Right lobe of liver (tissue), 6 donors: Measurements from ENCODE around the gene ZKSCAN4. TPM values are rescaled to one million over a fixed set of nuclear protein-coding genes. Genes with fewer than 3 reads are reported as not detected.

ENCODE experiments used
- ATAC-seq, 4 donors: fragments of 200-7000 bp; cut with Tn5 transposase; one replicate each; pipeline ENCODE4 v1.9.1; 2020; ENCODE audit warnings: mild to moderate bottlenecking in 4 of 4, moderate library complexity in 4 of 4
- DNase-seq, 3 donors: peaks; one replicate each; pipeline ENCODE4 v3.0.0-alpha.2; 2020
- H3K27ac ChIP-seq, 3 donors: fragments of 200-600 bp; one replicate each; pipeline ENCODE4 v1.8.0; 2022
- H3K27me3 ChIP-seq, 2 donors: fragments of 200-600 bp; one replicate each; pipeline ENCODE4 v1.8.0; 2022
- H3K36me3 ChIP-seq, 4 donors: fragments of 200-600 bp; sonication (generic) in 1 of 4; one replicate each; pipeline versions ENCODE4 v1.5.1 to v1.8.0; 2017 to 2022; ENCODE audit warnings: control low read depth in 1 of 4
- H3K4me1 ChIP-seq, 4 donors: fragments of 200-600 bp; sonication (generic) in 1 of 4; one replicate each; pipeline versions ENCODE4 v1.5.1 to v1.8.0; 2017 to 2022; ENCODE audit warnings: control low read depth in 1 of 4
- H3K4me3 ChIP-seq, 3 donors: fragments of 200-600 bp; one replicate each; pipeline ENCODE4 v1.8.0; 2022
- H3K9me3 ChIP-seq, 4 donors: fragments of 200-600 bp; sonication (generic) in 1 of 4; one replicate each; pipeline versions ENCODE4 v1.5.1 to v1.8.0; 2017 to 2022; ENCODE audit warnings: control low read depth in 1 of 4
- POLR2A ChIP-seq: fragments of 450-650 bp; IDR thresholded peaks from one replicate; pipeline ENCODE4 v1.6.1; 2017; ENCODE audit warnings: antibody characterized with exemption, mild to moderate bottlenecking
- WGBS: methylation state at CpG from one replicate; pipeline ENCODE4 v1.1.6; 2018; ENCODE audit warnings: low coverage, low lambda C conversion rate; ENCODE audit not compliant: insufficient coverage; ENCODE audit errors: missing lambda C conversion rate; 5-methylcytosine and 5-hydroxymethylcytosine counted together
- intact Hi-C, 2 donors: fragments of 100-400 bp; cut with DNase I; formaldehyde crosslinking; loops; one replicate each; pipeline versions ENCODE4 v1.11.2 to v1.14.1; 2022
- total RNA-seq, 6 experiments: library from RNA; depleted of rRNA in 2 of 6; stranded (reverse); fragments of >200 nt in 2 of 6; fragmentation: NEBNext Ultra II Directional in 3 of 6; extraction: Animal tissue kit (Norgen Biotek cat#: 25700) in 3 of 6; gene quantifications; one replicate each; pipeline versions ENCODE4 v1.1.0 to v1.2.4, GENCODE V29; 2016 to 2023
- TF ChIP-seq, protein P1 (sequence below), 4 donors: fragments of 200-600 bp in 3 of 4; fragments of 450-650 bp in 1 of 4; IDR thresholded peaks; one replicate each; pipeline versions ENCODE4 v1.5.1 to v1.8.0; 2016 to 2022; ENCODE audit warnings: antibody characterized with exemption in 4 of 4, mild to moderate bottlenecking in 2 of 4
- donor health status: DM: no; HTN: yes; CAD: no.
- donor health status: DM: no; HTN: no; CAD: no.
- donor health status: DM: no; HTN: no; CAD: no.
- donor health status: DM: no; HTN: yes; CAD: no.
- donor health status: DM: no; HTN: yes; CAD: no.

Gene ZKSCAN4
- total RNA-seq, 6 experiments from 2014 or later, result 1.1 to 2.6 (median 2.3) TPM

DNA sequence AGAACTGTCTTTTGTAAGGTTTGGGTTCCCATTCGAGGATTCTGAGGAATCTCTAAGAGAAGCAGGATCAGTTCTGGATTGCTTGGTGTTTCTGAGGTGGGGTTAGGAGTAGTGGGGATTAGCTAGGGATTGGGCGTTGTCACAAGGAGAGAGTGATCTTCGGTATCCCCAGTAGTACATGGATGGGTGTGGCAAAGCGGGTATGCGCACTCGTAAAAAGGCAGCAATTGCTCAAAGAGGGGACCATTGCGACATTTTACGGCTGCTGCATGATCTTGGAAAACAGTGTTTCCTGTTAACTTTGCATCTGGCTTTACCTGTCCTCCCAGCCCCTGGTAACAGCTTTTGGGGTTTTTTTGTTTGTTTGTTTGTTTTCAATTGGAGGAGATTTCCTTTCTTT lies 36.6 kb downstream of the ZKSCAN4 start:
- no peak for ATAC-seq
- Histone ChIP-seq H3K4me1 (peaks cover 0 to 7% (median 2%) of the 10 kb centered on the region in 4 donors), H3K4me3 (no peak overlapping the region), H3K27ac (no peak overlapping the region), H3K27me3 (peaks cover 0 to 22% of the 10 kb centered on the region in 2 donors), H3K9me3 (no peaks in the 10 kb centered on the region), H3K36me3 (no peaks in the 10 kb centered on the region)
- WGBS, result 39% methylated on average over 8 of the region's 8 CpGs
- no peak for TF ChIP-seq POLR2A
- TF ChIP-seq, protein P1, sequence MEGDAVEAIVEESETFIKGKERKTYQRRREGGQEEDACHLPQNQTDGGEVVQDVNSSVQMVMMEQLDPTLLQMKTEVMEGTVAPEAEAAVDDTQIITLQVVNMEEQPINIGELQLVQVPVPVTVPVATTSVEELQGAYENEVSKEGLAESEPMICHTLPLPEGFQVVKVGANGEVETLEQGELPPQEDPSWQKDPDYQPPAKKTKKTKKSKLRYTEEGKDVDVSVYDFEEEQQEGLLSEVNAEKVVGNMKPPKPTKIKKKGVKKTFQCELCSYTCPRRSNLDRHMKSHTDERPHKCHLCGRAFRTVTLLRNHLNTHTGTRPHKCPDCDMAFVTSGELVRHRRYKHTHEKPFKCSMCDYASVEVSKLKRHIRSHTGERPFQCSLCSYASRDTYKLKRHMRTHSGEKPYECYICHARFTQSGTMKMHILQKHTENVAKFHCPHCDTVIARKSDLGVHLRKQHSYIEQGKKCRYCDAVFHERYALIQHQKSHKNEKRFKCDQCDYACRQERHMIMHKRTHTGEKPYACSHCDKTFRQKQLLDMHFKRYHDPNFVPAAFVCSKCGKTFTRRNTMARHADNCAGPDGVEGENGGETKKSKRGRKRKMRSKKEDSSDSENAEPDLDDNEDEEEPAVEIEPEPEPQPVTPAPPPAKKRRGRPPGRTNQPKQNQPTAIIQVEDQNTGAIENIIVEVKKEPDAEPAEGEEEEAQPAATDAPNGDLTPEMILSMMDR (IDR thresholded peaks at IDR 0.05), result no peak
- intact Hi-C loops, result no loop called here
- no peak for DNase-seq

DNA sequence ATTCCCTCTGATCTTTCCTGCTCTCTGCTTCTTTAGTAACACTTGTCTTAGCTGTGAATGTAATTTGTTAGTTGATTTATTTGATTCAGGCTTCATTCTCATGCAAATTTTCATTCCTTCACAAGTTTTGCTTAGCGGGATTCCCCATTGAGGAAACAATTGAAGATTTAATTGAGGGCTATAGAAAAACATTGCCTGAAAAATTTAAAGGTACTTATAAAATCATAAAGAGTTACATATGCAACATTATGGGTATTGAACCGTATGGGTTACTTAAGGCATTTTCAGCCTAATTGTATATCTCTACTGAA lies 38.9 kb downstream of the ZKSCAN4 start:
- H3K27me3 ChIP-seq, result peaks cover 2 to 44% of the 10 kb centered on the region in 2 donors
- DNase-seq (no peak), ATAC-seq (no peak)
- TF ChIP-seq POLR2A, result no peak
- TF ChIP-seq, protein P1 (IDR thresholded peaks at IDR 0.05), result no peak
- H3K27ac ChIP-seq, result no peak overlapping the region
- whole genome bisulfite sequencing, result 14% methylated on average over 2 of the region's 2 CpGs
- no peaks in the 10 kb centered on the region for H3K9me3 ChIP-seq
- no peaks in the 10 kb centered on the region for H3K36me3 ChIP-seq
- intact Hi-C loops, result no loop called here
- H3K4me3 ChIP-seq, result no peak overlapping the region
- H3K4me1 ChIP-seq, result peaks cover 0 to 7% (median 2%) of the 10 kb centered on the region in 4 donors

DNA sequence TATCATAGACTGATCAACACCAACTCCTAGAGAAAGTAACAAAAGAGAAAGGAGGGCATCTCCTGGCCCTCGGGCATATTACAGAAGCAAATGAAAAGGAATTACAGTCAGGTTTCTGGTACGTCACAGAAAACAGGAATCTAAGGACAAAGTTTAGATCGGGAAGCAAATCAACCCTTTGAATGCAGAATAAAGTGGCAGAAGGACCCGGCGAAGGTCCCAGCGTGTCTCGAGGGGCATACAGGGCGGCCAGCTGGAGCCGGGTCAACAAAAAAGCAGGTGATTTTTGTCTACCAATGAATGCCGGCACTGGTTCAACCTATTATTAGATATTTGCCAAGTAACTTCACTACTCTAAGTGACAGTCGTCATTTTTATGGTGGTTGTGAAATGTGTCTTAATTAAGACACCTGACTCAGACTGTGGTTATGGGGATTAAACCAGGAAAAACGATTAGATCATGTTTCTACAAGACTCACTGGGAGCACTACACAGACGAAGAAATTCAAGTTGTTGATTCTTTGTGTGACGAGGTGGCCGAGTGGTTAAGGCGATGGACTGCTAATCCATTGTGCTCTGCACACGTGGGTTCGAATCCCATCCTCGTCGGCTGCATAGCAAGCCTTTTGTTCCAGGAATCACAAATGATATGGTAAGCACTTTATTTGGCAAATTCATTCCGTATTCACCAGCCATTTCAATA lies 39.4 kb downstream of the ZKSCAN4 start:
- intact Hi-C loops, result no loop called here
- DNase-seq (peak in 1 of 3 donors; percentile 23), ATAC-seq (peak in 3 of 4 donors; percentile 28 to 62 (median 29))
- Histone ChIP-seq H3K9me3 (no peaks in the 10 kb centered on the region), H3K4me3 (peak overlapping the region in 1 of 3 donors; percentile 7), H3K4me1 (peaks cover 0 to 7% (median 2%) of the 10 kb centered on the region in 4 donors), H3K36me3 (no peaks in the 10 kb centered on the region), H3K27ac (no peak overlapping the region), H3K27me3 (peaks cover 6 to 48% of the 10 kb centered on the region in 2 donors)
- TF ChIP-seq POLR2A, result no peak
- TF ChIP-seq, protein P1 (IDR thresholded peaks at IDR 0.05), result no peak
- WGBS, result 2% methylated on average over 21 of the region's 21 CpGs

DNA sequence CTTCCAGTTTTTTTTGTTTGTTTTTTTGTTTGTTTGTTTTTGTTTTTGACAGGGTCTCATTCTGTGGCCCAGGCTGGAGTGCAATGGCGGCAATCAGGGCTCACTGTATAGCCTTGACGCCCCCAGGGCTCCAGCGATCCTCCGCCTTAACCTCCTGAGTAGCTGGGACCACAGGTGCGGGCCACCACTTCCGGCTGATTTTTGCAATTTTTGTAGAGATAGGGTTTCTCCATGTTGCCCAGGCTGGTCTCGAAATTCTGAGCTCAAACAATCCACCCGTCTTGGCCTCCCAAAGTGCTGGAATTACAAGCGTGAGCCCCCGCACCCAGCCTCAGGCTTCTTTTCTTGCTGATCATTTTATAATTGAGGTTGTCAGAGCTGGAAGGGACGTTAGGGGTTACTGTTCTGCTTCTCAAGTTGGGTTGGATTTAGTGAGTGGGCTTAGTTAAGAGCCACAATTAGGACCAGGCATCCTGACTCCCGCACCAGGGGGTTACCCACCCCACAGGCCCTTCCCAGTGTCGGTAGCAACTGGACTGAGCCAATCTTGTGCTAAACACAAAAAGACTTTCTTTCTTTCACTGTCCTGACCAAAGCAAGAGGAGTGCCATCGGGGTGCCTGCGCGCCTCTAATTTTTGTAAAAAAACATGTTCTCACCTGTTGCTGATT lies 40.1 kb downstream of the ZKSCAN4 start:
- Histone ChIP-seq H3K4me1 (peaks cover 0 to 7% (median 2%) of the 10 kb centered on the region in 4 donors), H3K4me3 (no peak overlapping the region), H3K27me3 (peaks cover 6 to 53% of the 10 kb centered on the region in 2 donors), H3K27ac (no peak overlapping the region), H3K9me3 (no peaks in the 10 kb centered on the region), H3K36me3 (no peaks in the 10 kb centered on the region)
- ATAC-seq (no peak), DNase-seq (no peak)
- intact Hi-C loops, result no loop called here
- WGBS, result 9% methylated on average over 15 of the region's 16 CpGs
- TF ChIP-seq, protein P1 (IDR thresholded peaks at IDR 0.05), result no peak
- no peak for TF ChIP-seq POLR2A
